ENCODE measurements around the gene CEP112. TPM values are rescaled to one million over a fixed set of nuclear protein-coding genes. Genes with fewer than 3 reads are reported as not detected.

The CEP112 gene
- total and polyA plus RNA-seq, 2 of the 4 experiments (the other 2 are of a cell fraction), result 2.5 to 5.6 TPM

DNA sequence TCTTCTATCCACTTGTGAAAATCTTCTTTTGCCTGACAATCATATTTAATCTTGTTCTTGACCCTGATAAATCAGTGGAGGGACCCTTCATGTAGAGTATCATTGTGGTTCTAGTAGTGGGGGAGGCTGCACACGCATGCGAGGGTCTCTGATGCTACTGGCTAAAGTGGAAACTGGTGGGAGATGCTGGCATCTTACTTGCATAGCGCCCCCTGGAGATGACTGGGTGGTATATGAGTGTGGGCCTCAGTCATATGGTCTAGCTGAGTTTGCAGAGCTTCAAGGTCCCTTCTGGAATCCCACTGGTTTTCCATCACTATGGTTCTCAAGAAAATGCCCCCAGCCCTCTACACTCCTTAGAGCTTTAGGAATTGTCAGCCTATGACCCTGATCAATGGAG is 394.1 kb downstream of the CEP112 start:
- no peak for ATAC-seq (ENCODE audit: low read depth)
- Histone ChIP-seq H3K4me1 (ENCODE audit: control insufficient read depth, insufficient read depth, low read length) (no peaks in the 10 kb centered on the region), H3K14ac (replicated peaks; ENCODE audit: low read depth, low read length) (no peak overlapping the region), H3K18ac (ENCODE audit: low read depth, low read length) (no peak overlapping the region), H3K79me1 (ENCODE audit: low read depth in 1 of 2, low read length in 2 of 2) (no peaks in the 10 kb centered on the region), H3K23ac (ENCODE audit: low read depth, low read length) (no peak overlapping the region), H3K4me3 (ENCODE audit: insufficient read depth, low read depth, low read length) (no peak overlapping the region), H3K9ac (ENCODE audit: low read depth, low read length) (no peak overlapping the region), H4K8ac (ENCODE audit: low read depth in 2 of 2, low read length in 2 of 2) (no peak overlapping the region), H3K9me3 (ENCODE audit: control insufficient read depth, insufficient read depth, low read length) (peaks cover 9% of the 10 kb centered on the region), H2BK20ac (ENCODE audit: low read depth, low read length) (no peak overlapping the region), H4K5ac (ENCODE audit: low read depth, low read length) (no peak overlapping the region), H3K9me1 (ENCODE audit: insufficient read depth, low read length) (peaks cover 3% of the 10 kb centered on the region; the same call in 1 of the 2 replicates), H3K4me2 (ENCODE audit: low read depth, low read length) (no peak overlapping the region), H3K4ac (ENCODE audit: low read depth, low read length) (no peak overlapping the region), H3K27ac (ENCODE audit: insufficient read depth, low read length) (no peak overlapping the region), H2AK5ac (ENCODE audit: low read depth, low read length) (no peak overlapping the region), H3K36me3 (ENCODE audit: control insufficient read depth, insufficient read depth, low read length) (no peaks in the 10 kb centered on the region), H2BK5ac (ENCODE audit: low read depth, low read length, poor library complexity, severe bottlenecking) (no peak overlapping the region), H4K20me1 (ENCODE audit: insufficient read depth, low read length) (no peaks in the 10 kb centered on the region), H3K27me3 (ENCODE audit: control insufficient read depth, insufficient read depth, low read length) (no peaks in the 10 kb centered on the region), H2AK9ac (replicated peaks; ENCODE audit: low read depth, low read length, poor library complexity) (no peak overlapping the region), H2BK15ac (ENCODE audit: low read depth, low read length) (no peak overlapping the region), H3K56ac (ENCODE audit: extremely low read depth, insufficient read depth, low read length) (no peak overlapping the region), H2BK120ac (ENCODE audit: low read depth, low read length) (no peak overlapping the region), H4K91ac (ENCODE audit: insufficient read depth, low read depth, low read length) (no peak overlapping the region), H2AFZ (replicated peaks; ENCODE audit: low read length, poor library complexity) (no peak overlapping the region)
- WGBS, 2 experiments (ENCODE audit: extremely low coverage in 2 of 2, insufficient read length in 1 of 2), result no CpG with 5 or more reads among the region's 3 CpGs
- in situ Hi-C loops (cut with MboI; ENCODE audit: low sequenced_read_pairs) (no loop called here), intact Hi-C loops (cut with micrococcal nuclease) (no loop called here), dilution Hi-C loops (cut with HindIII; ENCODE audit: low sequenced_read_pairs, unreplicated experiment) (no loop called here)
- TF ChIP-seq NFE2L2 (IDR thresholded peaks at IDR 0.05; ENCODE audit: low read depth, low read length) (no peak), MAZ (IDR thresholded peaks at IDR 0.05; ENCODE audit: borderline replicate concordance, low read depth, low read length) (no peak), POLR2A (IDR thresholded peaks at IDR 0.05; ENCODE audit: low read depth, low read length) (no peak), CHD1 (IDR thresholded peaks at IDR 0.05; ENCODE audit: low read depth, low read length) (no peak), RFX5 (IDR thresholded peaks at IDR 0.05; ENCODE audit: low read depth, low read length) (no peak), CEBPB (IDR thresholded peaks at IDR 0.05; ENCODE audit: low read depth, low read length) (no peak), MXI1 (IDR thresholded peaks at IDR 0.05; ENCODE audit: borderline replicate concordance, low read depth, low read length) (no peak), FOS (IDR thresholded peaks at IDR 0.05; ENCODE audit: low read depth, low read length) (no peak), SMC3 (IDR thresholded peaks at IDR 0.05; ENCODE audit: low read depth, low read length) (no peak), BHLHE40 (IDR thresholded peaks at IDR 0.05; ENCODE audit: low read depth, low read length) (no peak), RCOR1 (IDR thresholded peaks at IDR 0.05; ENCODE audit: insufficient replicate concordance, low read length) (no peak), RAD21 (IDR thresholded peaks at IDR 0.05; ENCODE audit: low read length) (no peak)
- TF ChIP-seq, protein P1, sequence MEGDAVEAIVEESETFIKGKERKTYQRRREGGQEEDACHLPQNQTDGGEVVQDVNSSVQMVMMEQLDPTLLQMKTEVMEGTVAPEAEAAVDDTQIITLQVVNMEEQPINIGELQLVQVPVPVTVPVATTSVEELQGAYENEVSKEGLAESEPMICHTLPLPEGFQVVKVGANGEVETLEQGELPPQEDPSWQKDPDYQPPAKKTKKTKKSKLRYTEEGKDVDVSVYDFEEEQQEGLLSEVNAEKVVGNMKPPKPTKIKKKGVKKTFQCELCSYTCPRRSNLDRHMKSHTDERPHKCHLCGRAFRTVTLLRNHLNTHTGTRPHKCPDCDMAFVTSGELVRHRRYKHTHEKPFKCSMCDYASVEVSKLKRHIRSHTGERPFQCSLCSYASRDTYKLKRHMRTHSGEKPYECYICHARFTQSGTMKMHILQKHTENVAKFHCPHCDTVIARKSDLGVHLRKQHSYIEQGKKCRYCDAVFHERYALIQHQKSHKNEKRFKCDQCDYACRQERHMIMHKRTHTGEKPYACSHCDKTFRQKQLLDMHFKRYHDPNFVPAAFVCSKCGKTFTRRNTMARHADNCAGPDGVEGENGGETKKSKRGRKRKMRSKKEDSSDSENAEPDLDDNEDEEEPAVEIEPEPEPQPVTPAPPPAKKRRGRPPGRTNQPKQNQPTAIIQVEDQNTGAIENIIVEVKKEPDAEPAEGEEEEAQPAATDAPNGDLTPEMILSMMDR (conservative IDR thresholded peaks at IDR 0.05; ENCODE audit: low read depth, low read length), result no peak
- TF ChIP-seq, protein P2, sequence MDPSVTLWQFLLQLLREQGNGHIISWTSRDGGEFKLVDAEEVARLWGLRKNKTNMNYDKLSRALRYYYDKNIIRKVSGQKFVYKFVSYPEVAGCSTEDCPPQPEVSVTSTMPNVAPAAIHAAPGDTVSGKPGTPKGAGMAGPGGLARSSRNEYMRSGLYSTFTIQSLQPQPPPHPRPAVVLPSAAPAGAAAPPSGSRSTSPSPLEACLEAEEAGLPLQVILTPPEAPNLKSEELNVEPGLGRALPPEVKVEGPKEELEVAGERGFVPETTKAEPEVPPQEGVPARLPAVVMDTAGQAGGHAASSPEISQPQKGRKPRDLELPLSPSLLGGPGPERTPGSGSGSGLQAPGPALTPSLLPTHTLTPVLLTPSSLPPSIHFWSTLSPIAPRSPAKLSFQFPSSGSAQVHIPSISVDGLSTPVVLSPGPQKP (IDR thresholded peaks at IDR 0.05; ENCODE audit: borderline replicate concordance, low read depth, low read length), result no peak
- TF ChIP-seq, protein P3, sequence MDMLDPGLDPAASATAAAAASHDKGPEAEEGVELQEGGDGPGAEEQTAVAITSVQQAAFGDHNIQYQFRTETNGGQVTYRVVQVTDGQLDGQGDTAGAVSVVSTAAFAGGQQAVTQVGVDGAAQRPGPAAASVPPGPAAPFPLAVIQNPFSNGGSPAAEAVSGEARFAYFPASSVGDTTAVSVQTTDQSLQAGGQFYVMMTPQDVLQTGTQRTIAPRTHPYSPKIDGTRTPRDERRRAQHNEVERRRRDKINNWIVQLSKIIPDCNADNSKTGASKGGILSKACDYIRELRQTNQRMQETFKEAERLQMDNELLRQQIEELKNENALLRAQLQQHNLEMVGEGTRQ (IDR thresholded peaks at IDR 0.05; ENCODE audit: low read depth, low read length), result no peak
- POLR2A ChIA-PET (ENCODE audit: unreplicated experiment), result no interaction called here
- CTCF ChIA-PET, result interaction anchor here (2.0 kb wide), 1 partner anchor 11 kb away, joined by 5 read pairs; no protein-coding TSS in a partner anchor
- BruUV-seq (replicated peaks), result no TSS peak
- no peak for DNase-seq

Measured in IMR-90 (cell line).